CD4-positive, alpha-beta T cell treated with Interleukin-12 subunit alpha and Interleukin-12 subunit beta, for 1 hour (primary cell): ENCODE measurements around the gene SFR1.
"Not testable (repeated sequence)": the region's sequence is repeated elsewhere in the genome, so short reads cannot be mapped to it uniquely, and the experiment has no call there.

Experiments
- DNase-seq: peaks from one replicate; pipeline ENCODE4 v3.0.0-alpha.2; 2020

SFR1 gene

DNA sequence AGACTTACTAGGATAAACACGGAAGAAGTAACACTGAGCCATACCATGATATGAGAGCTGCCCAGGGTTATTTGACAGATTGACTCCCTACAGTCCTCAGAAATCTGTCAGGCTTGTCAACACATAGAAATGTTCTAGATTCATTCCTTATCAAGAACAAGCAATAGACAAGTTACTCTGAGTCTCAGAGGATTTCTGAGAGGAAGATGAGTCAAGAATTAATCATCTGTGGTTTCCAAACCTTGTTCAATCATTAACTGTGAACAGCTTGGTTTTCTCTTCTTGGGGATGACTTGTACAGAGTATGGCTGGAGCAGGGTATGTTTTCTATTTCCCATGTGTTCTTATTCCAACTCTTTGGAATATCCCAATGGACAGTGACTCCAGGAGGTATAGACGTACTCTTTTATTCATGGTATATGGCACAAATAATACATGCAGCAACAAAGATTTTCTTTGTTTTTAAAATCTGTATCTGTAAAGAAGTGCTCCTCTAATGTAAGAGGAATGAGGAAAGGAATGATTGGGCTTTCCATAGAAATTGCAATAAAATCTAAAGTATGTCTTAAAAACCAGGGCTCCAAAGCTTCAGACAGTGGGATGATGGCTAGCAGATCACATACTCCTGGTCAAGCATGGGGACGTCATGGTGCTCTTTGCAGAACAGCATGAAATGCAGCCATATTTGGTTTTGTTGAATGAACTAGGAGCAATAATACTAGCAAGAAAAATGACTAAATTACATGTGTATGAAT, 11.9 kb upstream of the SFR1 start:
- DNase-seq, result no peak

- DNase-seq, result no peak
Observed at GRCh38 chr10:104113376-104113956, 8.5 kb upstream of the SFR1 start.

DNA sequence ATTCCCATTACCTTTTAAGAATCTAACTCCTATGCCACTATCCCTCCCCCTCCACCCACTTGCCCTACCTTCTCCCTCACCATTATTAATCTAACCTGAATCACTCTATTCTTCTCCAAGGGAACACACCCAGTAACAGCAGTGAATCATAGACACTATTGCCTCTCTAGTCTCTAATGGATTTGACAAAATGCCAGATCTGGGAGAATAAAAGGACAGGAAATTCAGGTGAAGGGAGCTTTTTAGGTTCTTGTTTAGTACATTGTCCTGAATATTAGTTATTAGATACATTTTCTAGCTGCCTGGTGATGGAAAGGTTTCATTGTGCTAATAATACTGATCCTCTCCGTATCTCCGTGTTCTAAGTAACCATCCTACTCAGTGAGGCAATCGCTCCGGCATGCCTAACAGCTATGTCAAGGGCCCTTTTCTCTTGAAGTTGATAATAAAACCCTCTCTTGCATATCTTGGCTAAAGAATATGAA, 4.1 kb upstream of the SFR1 start:
- no peak for DNase-seq

- DNase-seq, result no peak
Observed at GRCh38 chr10:104119996-104120395, 2.0 kb upstream of the SFR1 start.

- no peak for DNase-seq
Observed at GRCh38 chr10:104120512-104120902, 1.5 kb upstream of the SFR1 start.

GRCh38 chr10:104120903-104121484, 977 bp upstream of the SFR1 start:
- DNase-seq, result peak; percentile 96

- DNase-seq, result no peak
Observed at GRCh38 chr10:104122225-104123107, 495 bp downstream of the SFR1 start.

- DNase-seq, result peak; percentile 28
Observed at GRCh38 chr10:104123397-104123796, 1.4 kb downstream of the SFR1 start.

DNA sequence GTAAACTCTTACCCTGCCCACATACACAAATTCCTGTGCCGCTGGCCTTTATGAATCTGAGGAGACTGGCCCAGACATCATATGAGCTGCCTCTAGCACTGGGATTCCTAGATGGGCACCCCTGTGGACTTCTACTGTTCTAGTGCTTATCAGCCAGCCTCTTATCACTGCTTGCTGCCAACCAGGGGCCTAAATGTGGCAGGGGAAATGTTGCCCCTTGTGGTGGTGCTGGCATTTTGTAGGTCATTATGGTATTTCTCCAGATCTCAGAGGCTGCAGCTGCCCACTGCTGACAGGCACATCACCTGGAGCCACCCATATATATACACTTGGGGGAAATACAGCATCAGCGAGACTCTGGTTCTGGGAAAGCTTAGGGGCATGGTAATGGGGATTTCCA, 5.4 kb downstream of the SFR1 start:
- peak; percentile 13 for DNase-seq

GRCh38 chr10:104128214-104128613, 6.2 kb downstream of the SFR1 start:
- no peak for DNase-seq

GRCh38 chr10:104130041-104130440, 8.1 kb downstream of the SFR1 start:
- DNase-seq, result no peak

DNA sequence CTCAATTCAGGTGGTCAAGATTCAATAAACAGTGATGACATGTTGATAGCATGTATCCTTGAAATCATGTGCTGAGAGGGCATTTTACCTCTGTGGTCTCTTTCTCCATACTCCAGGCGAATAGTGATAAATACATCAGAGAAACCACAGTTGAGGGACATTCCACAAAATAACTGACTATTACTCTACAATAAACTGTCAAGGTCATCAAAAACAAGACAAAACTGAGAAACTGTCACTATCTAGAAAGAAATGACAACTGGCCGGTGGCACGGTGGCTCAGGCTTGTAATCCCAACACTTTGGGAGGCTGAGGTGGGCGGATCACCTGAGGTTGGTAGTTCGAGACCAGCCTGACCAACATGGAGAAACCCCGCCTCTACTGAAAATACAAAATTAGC, 16.2 kb downstream of the SFR1 start:
- no peak for DNase-seq

DNA sequence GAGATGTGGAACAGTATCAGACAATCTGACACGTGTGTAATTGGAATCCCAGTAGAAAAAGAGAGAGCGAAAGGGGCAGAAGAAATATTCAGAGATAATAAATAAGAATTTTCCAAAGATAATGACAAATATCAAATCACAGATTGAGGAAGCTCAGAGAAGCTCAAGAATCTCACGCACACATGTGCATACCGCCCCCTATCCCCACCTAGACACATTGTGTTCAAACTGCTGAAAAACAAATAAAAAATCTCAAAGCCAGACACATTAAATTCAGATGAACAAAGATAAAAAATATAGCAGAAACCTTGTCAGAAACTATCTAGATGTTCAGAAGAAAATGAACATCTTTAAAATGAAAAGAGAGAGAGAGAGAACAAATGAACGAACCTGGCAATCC, 17.2 kb downstream of the SFR1 start:
- peak; percentile 13 for DNase-seq

DNA sequence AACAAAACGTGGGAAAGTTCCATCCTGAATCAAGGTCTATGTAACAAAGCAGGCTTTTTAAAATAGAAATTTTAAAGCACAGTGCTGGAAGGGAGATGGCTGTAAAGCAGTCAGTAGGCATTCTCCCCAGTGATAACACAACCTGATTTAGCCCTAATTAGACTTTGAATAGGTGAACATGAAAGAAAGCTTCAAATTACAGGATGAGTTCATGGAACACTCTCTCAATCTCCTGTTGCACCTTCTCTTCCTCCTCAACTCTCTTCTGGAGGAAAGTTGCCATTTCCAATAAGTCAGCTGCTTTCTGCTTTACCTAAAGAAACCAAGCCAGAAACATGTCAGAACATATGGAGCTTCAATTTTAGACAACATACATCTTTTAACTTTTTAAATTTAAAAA, 20.1 kb downstream of the SFR1 start:
- DNase-seq, result no peak

GRCh38 chr10:104143829-104144228, 21.9 kb downstream of the SFR1 start:
- no peak for DNase-seq

DNA sequence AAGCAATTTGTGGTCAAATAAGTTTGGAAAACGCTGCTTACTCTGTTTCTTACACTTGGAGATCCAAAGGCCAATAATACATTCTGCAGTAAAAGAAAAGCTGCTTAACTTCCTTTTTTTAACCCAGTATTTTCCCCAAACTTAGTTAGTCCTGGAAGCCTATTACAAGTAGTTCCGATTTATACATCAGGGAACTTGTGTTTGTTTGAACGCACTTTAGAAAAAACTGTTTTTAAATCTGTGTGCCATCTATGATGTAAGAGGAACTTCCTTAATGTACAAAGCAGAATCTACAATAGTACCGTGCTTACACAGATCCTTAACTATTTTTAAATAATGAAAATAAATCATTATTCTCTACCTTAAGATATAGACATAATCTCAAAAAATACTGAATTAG, 23.0 kb downstream of the SFR1 start:
- no peak for DNase-seq

DNA sequence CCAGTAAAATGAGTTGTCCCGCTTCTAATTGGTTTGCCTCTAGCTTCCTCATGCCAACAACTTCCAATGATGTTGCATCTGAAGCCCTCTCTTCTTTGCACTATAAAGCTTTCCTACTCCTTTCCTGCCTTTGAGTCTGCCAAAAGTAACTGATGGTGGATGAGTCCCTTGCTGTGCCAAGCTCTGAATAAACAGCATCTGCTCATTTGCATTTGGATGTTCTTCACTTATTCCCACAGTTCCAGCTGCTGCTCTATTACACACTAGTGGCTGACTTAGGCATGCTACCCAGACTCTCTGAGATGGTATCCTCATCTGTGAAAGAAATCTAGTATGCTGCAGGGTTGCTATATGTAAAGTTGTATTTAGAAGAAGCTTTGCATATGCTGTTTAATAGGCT, 24.9 kb downstream of the SFR1 start:
- no peak for DNase-seq

GRCh38 chr10:104150139-104150538, 28.2 kb downstream of the SFR1 start:
- no peak for DNase-seq

DNA sequence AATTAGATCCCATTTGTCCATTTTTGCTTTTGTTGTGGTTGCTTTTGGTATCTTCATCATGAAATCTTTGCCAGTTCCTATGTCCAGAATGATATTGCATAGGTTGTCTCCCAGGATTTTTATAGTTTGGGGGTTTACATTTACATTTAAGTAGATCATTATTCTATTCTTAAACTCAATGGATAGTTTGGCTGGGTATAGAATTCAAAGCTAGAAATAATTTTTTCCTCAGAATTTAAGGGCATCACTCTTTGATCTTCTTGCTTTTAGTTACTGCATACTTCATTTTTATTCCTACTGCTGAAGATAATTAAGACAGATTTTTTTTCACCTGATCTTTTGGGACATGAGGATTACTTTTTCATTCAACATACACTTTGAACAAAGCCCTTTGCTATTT, 29.8 kb downstream of the SFR1 start:
- no peak for DNase-seq

GRCh38 chr10:104155591-104155990, 33.6 kb downstream of the SFR1 start:
- DNase-seq, result no peak

DNA sequence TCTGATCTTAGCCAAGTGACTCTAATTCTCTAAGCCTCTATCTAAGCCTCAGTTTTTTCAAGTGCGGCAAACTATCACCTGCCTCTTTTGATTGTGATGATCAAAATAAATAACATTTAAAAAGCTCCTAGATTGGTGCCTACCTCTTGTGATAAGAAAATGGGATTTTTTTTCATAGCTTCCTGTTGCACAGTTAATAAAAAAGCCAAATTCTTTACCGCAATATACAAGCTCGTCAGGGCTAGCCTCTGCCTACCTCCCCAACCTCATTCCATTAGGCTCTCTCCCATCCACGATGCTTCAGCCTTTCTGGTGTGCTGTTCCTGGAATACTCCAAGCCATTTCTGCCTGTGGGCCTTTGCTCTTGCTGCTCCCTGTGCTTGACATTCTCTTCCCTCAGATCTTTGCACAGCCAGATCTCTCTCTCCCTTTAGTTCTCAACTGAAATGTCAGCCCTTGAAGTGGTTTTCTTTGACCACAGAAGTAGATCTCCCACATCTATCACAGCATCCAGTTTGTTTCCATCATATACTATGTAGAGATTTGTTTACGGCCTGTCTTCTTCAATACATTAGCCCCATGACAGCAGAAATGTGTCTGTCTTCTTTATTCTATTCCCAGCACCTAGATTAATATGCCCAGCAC, 48.8 kb downstream of the SFR1 start:
- DNase-seq, result peak; percentile 45

GRCh38 chr10:104174136-104174535, 52.2 kb downstream of the SFR1 start:
- not testable (repeated sequence) for DNase-seq
